Adrenal gland (tissue), 5 donors: ENCODE data around the gene AOPEP.

ENCODE experiments used
- POLR2A ChIP-seq, 2 donors: fragments of 450-650 bp; IDR thresholded peaks; one replicate each; pipeline ENCODE4 v1.6.1; 2017; ENCODE audit warnings: antibody characterized with exemption in 2 of 2, mild to moderate bottlenecking in 2 of 2, moderate library complexity in 1 of 2
- TF ChIP-seq, protein P1 (sequence below), 6 experiments: fragments of 450-650 bp in 4 of 6; fragments of 200-600 bp in 2 of 6; sonication (generic) in 1 of 6; IDR thresholded peaks; 1 replicate in 5 of 6; 2 replicates in 1 of 6; pipeline versions ENCODE4 v1.5.1 to v1.8.0; 2016 to 2021; ENCODE audit warnings: antibody characterized with exemption in 6 of 6, mild to moderate bottlenecking in 2 of 6, moderate library complexity in 1 of 6
- donor health status: DM: no; HTN: no; CAD: no.

DNA sequence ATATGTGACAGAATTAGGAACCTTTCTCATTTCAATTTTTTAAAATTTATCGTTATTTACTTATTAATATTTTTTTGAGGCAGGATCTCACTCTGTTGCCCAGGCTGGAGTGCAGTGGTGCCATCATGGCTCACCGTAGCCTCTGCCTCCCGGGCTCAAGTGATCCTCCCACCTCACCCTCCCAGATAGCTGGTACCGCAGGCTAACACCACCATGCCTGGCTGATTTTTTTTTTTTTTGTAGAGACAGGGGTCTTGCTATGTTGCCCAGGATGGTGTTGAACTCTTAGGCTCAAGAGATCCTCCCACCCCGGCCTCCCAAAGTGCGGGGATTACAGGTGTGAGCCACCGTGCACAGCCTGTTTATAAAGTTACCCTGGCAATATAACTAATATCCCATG is 275.2 kb downstream of the AOPEP start:
- TF ChIP-seq, protein P1, sequence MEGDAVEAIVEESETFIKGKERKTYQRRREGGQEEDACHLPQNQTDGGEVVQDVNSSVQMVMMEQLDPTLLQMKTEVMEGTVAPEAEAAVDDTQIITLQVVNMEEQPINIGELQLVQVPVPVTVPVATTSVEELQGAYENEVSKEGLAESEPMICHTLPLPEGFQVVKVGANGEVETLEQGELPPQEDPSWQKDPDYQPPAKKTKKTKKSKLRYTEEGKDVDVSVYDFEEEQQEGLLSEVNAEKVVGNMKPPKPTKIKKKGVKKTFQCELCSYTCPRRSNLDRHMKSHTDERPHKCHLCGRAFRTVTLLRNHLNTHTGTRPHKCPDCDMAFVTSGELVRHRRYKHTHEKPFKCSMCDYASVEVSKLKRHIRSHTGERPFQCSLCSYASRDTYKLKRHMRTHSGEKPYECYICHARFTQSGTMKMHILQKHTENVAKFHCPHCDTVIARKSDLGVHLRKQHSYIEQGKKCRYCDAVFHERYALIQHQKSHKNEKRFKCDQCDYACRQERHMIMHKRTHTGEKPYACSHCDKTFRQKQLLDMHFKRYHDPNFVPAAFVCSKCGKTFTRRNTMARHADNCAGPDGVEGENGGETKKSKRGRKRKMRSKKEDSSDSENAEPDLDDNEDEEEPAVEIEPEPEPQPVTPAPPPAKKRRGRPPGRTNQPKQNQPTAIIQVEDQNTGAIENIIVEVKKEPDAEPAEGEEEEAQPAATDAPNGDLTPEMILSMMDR (IDR thresholded peaks at IDR 0.05) = no peak
- no peak for TF ChIP-seq POLR2A (IDR thresholded peaks at IDR 0.05)
